Skin epidermis (tissue), 12 donors: ENCODE results near the gene MTIF2.
"Not testable (repeated sequence)": the region's sequence is repeated elsewhere in the genome, so short reads cannot be mapped to it uniquely, and the experiment has no call there.

Experiments used
- H3K27ac ChIP-seq, 21 experiments: fragments of 200-600 bp; sonication (generic) in 11 of 21; one replicate each; pipeline ENCODE4 v1.5.0; 2020; ENCODE audit warnings: mild to moderate bottlenecking in 3 of 21, inconsistent platforms in 2 of 21, moderate library complexity in 2 of 21
- H3K4me3 ChIP-seq, 7 experiments: fragments of 200-600 bp; sonication (generic) in 2 of 7; one replicate each; pipeline ENCODE4 v1.5.0; 2020; ENCODE audit warnings: inconsistent platforms in 2 of 7, mild to moderate bottlenecking in 2 of 7, moderate library complexity in 1 of 7

Gene MTIF2

DNA sequence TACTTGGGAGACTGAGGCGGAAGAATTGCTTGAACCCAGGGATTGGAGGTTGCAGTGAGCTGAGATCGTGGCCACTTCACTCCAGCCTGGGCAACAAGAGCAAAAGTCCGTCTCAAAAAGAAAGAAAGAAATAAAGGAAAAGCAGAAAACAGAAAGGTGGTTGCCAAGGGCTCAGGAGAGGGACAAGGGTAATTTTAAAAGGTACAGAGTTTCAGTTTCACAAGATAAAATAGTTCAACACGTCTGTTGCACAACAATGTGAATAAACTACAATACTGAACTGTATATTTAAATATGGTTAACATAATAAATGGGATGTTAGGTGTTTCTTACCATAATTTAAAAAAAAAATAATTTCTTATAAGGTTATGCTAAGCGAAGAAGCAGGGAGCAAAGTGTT, 23.6 kb downstream of the MTIF2 start:
- H3K27ac ChIP-seq = no peak overlapping the region
- no peak overlapping the region for H3K4me3 ChIP-seq

GRCh38 chr2:55242617-55243016, 26.4 kb downstream of the MTIF2 start:
- H3K4me3 ChIP-seq = no peak overlapping the region

GRCh38 chr2:55241582-55241981, 27.4 kb downstream of the MTIF2 start:
- H3K27ac ChIP-seq, H3K4me3 ChIP-seq: not testable (repeated sequence)

More at GRCh38 chr2:55242617-55243016, 26.4 kb downstream of the MTIF2 start:
- H3K27ac ChIP-seq = no peak overlapping the region

GRCh38 chr2:55239656-55240222, 29.3 kb downstream of the MTIF2 start:
- Histone ChIP-seq H3K27ac (no peak overlapping the region), H3K4me3 (no peak overlapping the region)

- H3K27ac ChIP-seq = no peak overlapping the region
These were observed 32.0 kb downstream of the MTIF2 start for GRCh38 chr2:55236992-55237543.

GRCh38 chr2:55235724-55236538, 33.1 kb downstream of the MTIF2 start:
- Histone ChIP-seq H3K27ac (no peak overlapping the region), H3K4me3 (no peak overlapping the region)

More at GRCh38 chr2:55236992-55237543, 32.0 kb downstream of the MTIF2 start:
- no peak overlapping the region for H3K4me3 ChIP-seq

- Histone ChIP-seq H3K27ac (peak overlapping the region in 16 of 21 experiments; percentile 91 to 99 (median 97)), H3K4me3 (peak overlapping the region; percentile 66 to 98 (median 89))
These were observed 35.4 kb downstream of the MTIF2 start for GRCh38 chr2:55233658-55233940.

DNA sequence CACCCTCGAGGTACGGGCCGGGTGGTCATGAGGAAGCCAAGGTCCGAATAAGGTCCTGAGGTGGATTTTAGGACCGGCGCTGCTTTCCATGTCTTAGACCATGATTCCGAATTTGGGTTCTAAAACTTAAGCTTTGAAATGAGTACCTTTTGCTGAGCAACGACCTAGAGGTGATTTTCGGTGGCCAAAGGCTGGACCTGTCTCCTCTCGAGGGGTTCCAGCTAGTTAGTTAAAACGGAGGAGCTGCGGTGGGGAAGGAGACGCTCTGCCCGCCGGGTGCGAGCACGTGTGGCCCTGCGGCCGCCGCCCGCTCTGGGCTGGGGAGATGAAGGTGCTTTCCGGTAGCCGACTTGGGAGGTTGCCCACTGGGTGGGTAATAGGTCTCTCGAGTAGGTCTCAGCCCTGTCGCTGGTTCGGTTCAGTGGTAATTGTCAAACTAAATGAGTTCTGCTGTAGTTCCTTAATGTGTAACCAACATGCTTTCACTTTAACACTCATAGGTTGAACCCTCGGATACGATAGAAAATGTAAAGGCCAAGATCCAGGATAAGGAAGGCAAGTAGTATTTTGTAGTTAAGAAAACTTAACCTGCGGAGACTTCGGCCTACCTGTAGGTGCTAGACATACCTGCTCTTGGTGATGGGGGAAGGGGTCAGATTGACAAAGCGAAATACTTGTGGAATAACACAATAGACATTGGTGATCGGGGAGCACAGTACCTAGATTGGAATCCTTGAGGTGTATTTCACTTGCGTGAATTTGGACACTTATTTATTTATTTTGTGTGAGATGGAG, 36.0 kb downstream of the MTIF2 start:
- H3K27ac ChIP-seq = peak overlapping the region; percentile 24 to 99 (median 97)

DNA sequence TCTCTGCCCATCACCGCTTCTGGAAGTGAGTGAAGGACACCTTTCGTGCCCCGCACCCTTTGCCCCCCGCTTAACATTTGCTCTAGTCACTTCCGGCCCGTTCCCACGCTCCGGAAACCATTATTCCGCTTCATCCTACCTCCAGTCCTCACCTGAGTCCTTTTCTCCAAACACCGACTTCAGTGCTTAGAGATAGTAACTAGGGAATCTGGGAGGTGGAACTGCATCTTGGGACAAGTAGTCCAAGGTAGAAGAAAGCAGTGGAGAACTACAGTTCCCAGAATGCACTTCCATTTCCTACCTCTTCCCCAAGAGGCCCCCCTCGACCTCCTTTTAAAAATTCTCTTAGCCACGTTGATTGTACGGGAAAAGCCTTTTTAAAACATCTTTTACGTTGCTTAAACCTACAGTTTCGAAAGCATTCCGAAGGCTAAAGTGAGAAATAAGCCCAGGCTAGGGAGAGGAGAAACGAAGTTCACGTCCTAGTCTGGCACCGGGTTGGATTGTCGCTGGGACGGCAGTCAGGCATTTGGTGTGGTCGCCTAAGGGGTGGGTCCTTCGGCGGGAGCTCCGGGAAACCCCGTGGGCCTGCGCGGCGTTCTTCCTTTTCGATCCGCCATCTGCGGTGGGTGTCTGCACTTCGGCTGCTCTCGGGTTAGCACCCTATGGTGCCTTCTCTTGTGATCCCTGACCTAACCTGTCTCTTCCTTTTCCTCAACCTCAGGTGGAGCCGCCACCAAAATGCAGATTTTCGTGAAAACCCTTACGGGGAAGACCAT, 36.8 kb downstream of the MTIF2 start, which contains the start of the genes CLHC1 and RPS27A:
Gene CLHC1, minus strand, starts transcription at position 210 of the 779 bp plus-strand sequence. CDS start 9,882 bp downstream, outside the sequence.
Gene RPS27A, plus strand, starts transcription at position 605 of the 779 bp plus-strand sequence. Its CDS starts 137 bp downstream, at position 742.
- H3K4me3 ChIP-seq = peak within 1 kb of the TSS; percentile 66 to 98 (median 89)
- H3K27ac ChIP-seq = peak within 1 kb of the TSS; percentile 64 to 99 (median 97)

More for the DNA sequence above, 36.0 kb downstream of the MTIF2 start:
- peak overlapping the region; percentile 66 to 98 (median 89) for H3K4me3 ChIP-seq

- Histone ChIP-seq H3K4me3 (peak overlapping the region; percentile 66 to 98 (median 89)), H3K27ac (peak overlapping the region; percentile 49 to 99 (median 97))
These were observed 37.4 kb downstream of the MTIF2 start for GRCh38 chr2:55231546-55232083.

DNA sequence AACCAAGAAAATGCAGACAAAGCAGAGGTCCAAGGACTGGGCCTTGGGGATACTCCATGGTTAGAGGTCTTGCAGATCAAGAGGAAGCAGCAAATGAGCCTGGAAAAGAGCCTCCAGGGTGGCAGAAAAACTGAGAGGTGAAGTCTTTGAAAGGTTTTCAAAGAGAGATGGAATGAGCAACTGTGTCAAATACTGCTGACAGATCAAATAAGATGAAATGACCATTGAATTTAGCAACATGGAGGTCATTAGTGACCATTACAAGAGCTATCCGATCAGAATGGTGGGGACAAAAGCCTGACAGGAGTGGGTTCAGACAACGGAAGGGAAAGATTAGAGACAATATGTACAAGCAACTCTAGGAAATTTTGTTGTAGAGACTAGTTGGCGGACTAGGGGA, 38.5 kb downstream of the MTIF2 start:
- Histone ChIP-seq H3K27ac (no peak overlapping the region), H3K4me3 (no peak overlapping the region)

DNA sequence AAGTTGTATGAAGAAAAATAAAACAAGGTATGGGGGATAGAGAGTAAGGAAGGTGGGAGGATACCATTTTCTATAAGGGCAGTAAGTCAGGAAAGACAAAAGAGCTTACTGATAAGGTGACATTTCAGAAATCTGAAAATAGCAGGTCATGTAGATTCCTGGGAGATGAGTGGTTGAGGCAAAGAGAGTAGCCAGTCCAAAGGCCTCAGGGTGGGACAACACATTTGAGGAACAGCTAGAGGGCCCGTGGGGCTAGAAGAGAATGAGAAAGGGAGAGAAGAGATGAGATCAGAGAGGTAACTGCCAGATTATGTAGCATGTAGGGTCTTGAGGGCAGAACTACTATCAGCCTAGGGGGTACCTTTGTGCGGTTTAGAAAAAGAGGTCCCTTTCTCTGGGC, 39.8 kb downstream of the MTIF2 start:
- no peak overlapping the region for H3K27ac ChIP-seq
- H3K4me3 ChIP-seq = no peak overlapping the region

- Histone ChIP-seq H3K4me3 (no peak overlapping the region), H3K27ac (peak overlapping the region in 4 of 21 experiments; percentile 13 to 66 (median 33))
These were observed 40.8 kb downstream of the MTIF2 start for GRCh38 chr2:55228226-55228563.

DNA sequence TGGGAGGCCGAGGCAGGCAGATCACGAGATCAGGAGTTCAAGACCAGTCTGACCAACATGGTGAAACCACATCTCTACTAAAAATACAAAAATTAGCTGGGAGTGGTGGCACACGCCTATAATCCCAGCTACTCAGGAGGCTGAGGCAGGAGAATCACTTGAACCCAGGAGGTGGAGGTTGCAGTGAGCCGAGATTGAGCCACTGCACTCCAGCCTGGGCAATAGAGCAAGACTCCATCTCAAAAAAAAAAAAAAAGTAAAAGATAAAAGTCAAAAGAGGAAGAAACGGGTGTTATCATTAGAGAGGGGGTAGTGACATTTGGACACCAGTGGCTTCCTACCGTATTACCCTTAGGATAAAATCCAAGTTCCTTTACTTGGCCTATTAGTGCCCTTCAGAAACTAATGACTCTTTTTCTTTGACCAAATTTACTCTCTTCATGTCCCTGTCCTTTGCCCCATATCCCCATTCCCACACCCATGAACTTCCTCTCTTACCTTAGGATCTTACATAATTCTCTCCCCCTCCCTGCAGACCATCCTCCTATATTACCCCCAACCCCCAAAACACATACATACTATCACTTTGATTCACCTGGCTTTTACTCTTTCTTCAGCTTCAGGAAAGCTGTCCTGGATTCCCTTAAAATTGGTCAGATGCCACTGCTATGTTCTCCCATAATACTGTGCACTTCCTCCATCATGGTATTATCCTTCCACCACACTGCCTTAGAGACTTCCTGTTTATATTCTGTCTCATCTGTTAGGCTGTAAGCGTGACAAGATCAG, 41.4 kb downstream of the MTIF2 start:
- not testable (repeated sequence) for H3K4me3 ChIP-seq
- H3K27ac ChIP-seq = peak overlapping the region in 5 of 21 experiments; percentile 13 to 66 (median 31)

DNA sequence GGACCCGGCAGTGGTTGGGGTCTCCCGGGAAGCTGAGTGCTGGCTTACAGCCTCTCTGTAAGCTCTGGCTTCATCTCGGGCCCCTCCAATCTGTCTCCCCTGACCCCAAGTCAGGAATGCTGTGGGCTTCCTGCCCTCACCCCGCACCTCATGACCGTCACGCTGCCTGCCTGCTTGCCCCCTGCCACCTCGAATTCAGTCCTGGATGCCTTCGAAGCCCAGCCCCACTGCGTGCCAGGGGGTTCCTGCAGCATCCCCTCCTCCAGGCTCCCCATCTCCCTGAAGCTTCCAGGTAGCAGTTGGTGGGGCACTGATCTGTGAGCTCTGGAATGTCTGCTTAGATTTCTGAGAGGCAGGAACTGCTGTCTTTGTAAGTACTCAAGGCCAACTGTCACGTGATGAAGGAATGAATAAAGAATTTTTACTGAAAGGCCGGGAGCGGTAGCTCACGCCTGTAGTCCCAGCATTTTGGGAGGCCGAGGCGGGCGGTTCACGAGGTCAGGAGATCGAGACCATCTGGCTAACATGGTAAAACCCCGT, 43.5 kb downstream of the MTIF2 start:
- H3K27ac ChIP-seq = no peak overlapping the region
- no peak overlapping the region for H3K4me3 ChIP-seq

GRCh38 chr2:55224761-55225261, 44.2 kb downstream of the MTIF2 start:
- Histone ChIP-seq H3K4me3 (no peak overlapping the region), H3K27ac (peak overlapping the region in 1 of 21 experiments; percentile 0)

DNA sequence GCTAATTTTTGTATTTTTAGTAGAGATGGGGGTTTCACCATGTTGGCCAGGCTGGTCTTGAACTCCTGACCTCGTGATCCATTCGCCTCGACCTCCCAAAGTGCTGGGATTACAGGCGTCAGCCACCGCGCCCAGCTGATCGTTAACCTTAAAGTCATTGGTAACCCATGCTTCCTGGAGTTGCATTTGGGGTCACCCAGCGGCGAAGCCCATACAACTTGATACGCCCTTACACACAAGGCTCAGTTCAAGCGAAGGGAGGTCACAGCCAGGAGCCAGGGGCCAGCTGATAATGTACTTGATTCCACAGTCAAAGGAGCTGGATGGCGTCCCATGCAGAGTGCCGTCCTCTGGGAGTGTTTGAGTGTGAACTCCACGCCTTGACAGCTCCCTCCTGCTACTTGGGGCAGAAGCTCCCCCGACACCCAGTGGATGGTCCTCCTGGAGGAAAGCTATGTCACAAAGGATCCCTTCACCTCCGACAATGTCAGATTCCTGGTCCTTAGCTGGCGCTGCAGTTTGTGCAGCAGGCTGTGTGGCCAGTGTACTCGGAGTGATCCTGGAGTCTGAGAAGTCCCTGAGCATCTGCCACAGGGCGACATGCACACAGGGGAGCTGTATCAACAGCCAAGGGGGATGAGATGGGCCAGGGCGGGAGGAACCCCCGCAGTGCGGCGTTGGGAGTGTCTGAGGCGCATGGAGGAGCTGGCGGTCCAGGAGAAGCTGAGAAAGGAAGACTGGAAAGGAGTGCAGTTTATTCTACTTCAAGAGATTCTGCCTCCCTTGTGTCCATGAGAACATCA, 44.9 kb downstream of the MTIF2 start:
- peak overlapping the region in 16 of 21 experiments; percentile 86 to 98 (median 93) for H3K27ac ChIP-seq
- H3K4me3 ChIP-seq = peak overlapping the region; percentile 55 to 83 (median 66)
